Left lung (tissue), 14 donors: ENCODE data around the gene HCN4. TPM values are rescaled to one million over a fixed set of nuclear protein-coding genes. Genes with fewer than 3 reads are reported as not detected.
A peak's percentile ranks its signal among the peaks of the same experiment; 100 is the strongest.
"Not testable (repeated sequence)": the region's sequence is repeated elsewhere in the genome, so short reads cannot be mapped to it uniquely, and the experiment has no call there.

Experiments used
- ATAC-seq: fragments of 200-7000 bp; cut with Tn5 transposase; one replicate; pipeline ENCODE4 v1.9.1; 2020; ENCODE audit warnings: moderate library complexity
- DNase-seq, 4 donors: peaks; one replicate each; pipeline ENCODE4 v3.0.0-alpha.2; 2013 to 2020
- H3K27ac ChIP-seq, 2 donors: fragments of 200-600 bp; sonication (generic) in 1 of 2; one replicate each; pipeline versions ENCODE4 v1.5.0 to v1.8.0; 2020 to 2021
- H3K27me3 ChIP-seq, 2 donors: fragments of 200-600 bp; sonication (generic) in 1 of 2; one replicate each; pipeline versions ENCODE4 v1.5.0 to v1.8.0; 2020 to 2021
- H3K36me3 ChIP-seq, 2 donors: fragments of 200-600 bp; sonication (generic) in 1 of 2; one replicate each; pipeline versions ENCODE4 v1.5.0 to v1.8.0; 2020 to 2021
- H3K4me1 ChIP-seq, 2 donors: fragments of 200-600 bp; one replicate each; pipeline ENCODE4 v1.8.0; 2021
- H3K4me3 ChIP-seq, 2 donors: fragments of 200-600 bp; sonication (generic) in 1 of 2; one replicate each; pipeline versions ENCODE4 v1.5.0 to v1.8.0; 2020 to 2021; ENCODE audit warnings: mild to moderate bottlenecking in 1 of 2
- H3K9me3 ChIP-seq, 2 donors: fragments of 200-600 bp; sonication (generic) in 1 of 2; one replicate each; pipeline versions ENCODE4 v1.5.0 to v1.8.0; 2020 to 2021
- CTCF ChIP-seq, 2 donors: fragments of 200-600 bp; sonication (generic) in 1 of 2; IDR thresholded peaks; one replicate each; pipeline versions ENCODE4 v1.5.0 to v1.8.0; 2021; ENCODE audit warnings: antibody characterized with exemption in 2 of 2
- intact Hi-C, 2 donors: fragments of 100-400 bp; cut with DNase I; formaldehyde crosslinking; loops; one replicate each; pipeline versions ENCODE4 v1.11.2 to v1.14.2; 2022
- long read RNA-seq, 12 donors: library from polyadenylated mRNA in 2 of 12; unstranded in 2 of 12; transcript quantifications; one replicate each; pipeline ENCODE4 v2.0.0 and lab custom pipeline, GENCODE V29; 2019 to 2026
- polyA plus RNA-seq, 6 donors: library from polyadenylated mRNA; unstranded; fragments of 120-200 nt; gene quantifications; one replicate each; pipeline ENCODE4 v1.2.1, GENCODE V29; 2013; ENCODE audit not compliant: insufficient read length in 6 of 6
- total RNA-seq, 2 donors: library from RNA; stranded (reverse); fragmentation: NEBNext Ultra II Directional; extraction: Animal tissue kit (Norgen Biotek cat#: 25700); gene quantifications; one replicate each; pipeline ENCODE4 v1.2.1, GENCODE V29; 2021
- donor health status: DM: no; HTN: yes; CAD: no.
- donor health status: DM: no; HTN: no; CAD: no.

HCN4 gene
- total RNA-seq (under 1 TPM; 0.09 to 0.16 TPM), polyA plus RNA-seq (under 1 TPM; 0.10 to 0.27 (median 0.20) TPM)
- long read RNA-seq, donor 1: 0 reads
- long read RNA-seq, donor 2: 0 reads
- long read RNA-seq, donor 3: 0 reads
- long read RNA-seq, donor 4: 0 reads
- long read RNA-seq, donor 5: 0 reads
- long read RNA-seq, donor 6: 0 reads
- long read RNA-seq, donor 7: 0 reads
- long read RNA-seq, donor 8: 0 reads
- long read RNA-seq, donor 9: 0 reads
- long read RNA-seq, donor 10: 0 reads
- long read RNA-seq, donor 11: 0 reads
- long read RNA-seq, donor 12: 0 reads

GRCh38 chr15:73368301-73369136 lies at the start of gene HCN4:
TSS of gene HCN4 (minus strand) at chr15:73368958. CDS start at chr15:73368270, 688 bp downstream.
- Histone ChIP-seq H3K9me3 (no peaks in the 10 kb centered on the region), H3K27me3 (peaks cover 59 to 94% of the 10 kb centered on the region in 2 donors), H3K4me1 (peaks cover 0 to 19% of the 10 kb centered on the region in 2 donors), H3K4me3 (peak within 1 kb of the TSS in 1 of 2 donors; percentile 21), H3K36me3 (no peaks in the 10 kb centered on the region), H3K27ac (no peak within 1 kb of the TSS)
- DNase-seq (no peak), ATAC-seq (peak; percentile 37)
- TF ChIP-seq CTCF (IDR thresholded peaks at IDR 0.05): no peak
- intact Hi-C loops: no loop called here

GRCh38 chr15:73414876-73415275 lies 46.1 kb upstream of the HCN4 start:
- no peak for TF ChIP-seq CTCF (IDR thresholded peaks at IDR 0.05)
- no peak overlapping the region for H3K27ac ChIP-seq
- intact Hi-C loops: no loop called here

GRCh38 chr15:73403171-73403570 lies 34.4 kb upstream of the HCN4 start:
- DNase-seq: no peak
- Histone ChIP-seq H3K9me3 (no peaks in the 10 kb centered on the region), H3K36me3 (no peaks in the 10 kb centered on the region), H3K4me1 (no peaks in the 10 kb centered on the region), H3K27ac (no peak overlapping the region), H3K4me3 (no peak overlapping the region), H3K27me3 (peaks cover 0 to 31% of the 10 kb centered on the region in 2 donors)
- no peak for TF ChIP-seq CTCF (IDR thresholded peaks at IDR 0.05)
- intact Hi-C loops: no loop called here
- no peak for ATAC-seq

More at GRCh38 chr15:73414876-73415275, 46.1 kb upstream of the HCN4 start:
- Histone ChIP-seq H3K4me1 (no peaks in the 10 kb centered on the region), H3K9me3 (no peaks in the 10 kb centered on the region), H3K4me3 (no peak overlapping the region), H3K27me3 (peaks cover 0 to 4% of the 10 kb centered on the region in 2 donors), H3K36me3 (no peaks in the 10 kb centered on the region)
- ATAC-seq (no peak), DNase-seq (no peak)

- ATAC-seq, H3K4me3 ChIP-seq, H3K36me3 ChIP-seq, H3K4me1 ChIP-seq, H3K27ac ChIP-seq, H3K9me3 ChIP-seq, intact Hi-C loops, DNase-seq: not testable (repeated sequence)
- H3K27me3 ChIP-seq: peaks cover 0 to 25% of the 10 kb centered on the region in 2 donors
Observed at GRCh38 chr15:73400222-73400621, 31.5 kb upstream of the HCN4 start.

- Histone ChIP-seq H3K4me1 (no peaks in the 10 kb centered on the region), H3K4me3 (no peak overlapping the region), H3K27ac (no peak overlapping the region), H3K36me3 (no peaks in the 10 kb centered on the region), H3K9me3 (no peaks in the 10 kb centered on the region), H3K27me3 (peaks cover under 1 to 38% of the 10 kb centered on the region in 2 donors)
- intact Hi-C loops: no loop called here
- DNase-seq (no peak), ATAC-seq (no peak)
- no peak for TF ChIP-seq CTCF (IDR thresholded peaks at IDR 0.05)
Observed at GRCh38 chr15:73398861-73399260, 30.1 kb upstream of the HCN4 start.
